Hematopoietic multipotent progenitor cell treated with erythropoietin and hydrocortisone succinate and interleukin-3 and kit ligand, for 15 days (in vitro differentiated cells): ENCODE data around the gene DTNA.

Experiments
- DNase-seq: peaks from one replicate; pipeline ENCODE4 v3.0.0-alpha.2; 2015; ENCODE audit warnings: low spot score

DTNA gene

DNA sequence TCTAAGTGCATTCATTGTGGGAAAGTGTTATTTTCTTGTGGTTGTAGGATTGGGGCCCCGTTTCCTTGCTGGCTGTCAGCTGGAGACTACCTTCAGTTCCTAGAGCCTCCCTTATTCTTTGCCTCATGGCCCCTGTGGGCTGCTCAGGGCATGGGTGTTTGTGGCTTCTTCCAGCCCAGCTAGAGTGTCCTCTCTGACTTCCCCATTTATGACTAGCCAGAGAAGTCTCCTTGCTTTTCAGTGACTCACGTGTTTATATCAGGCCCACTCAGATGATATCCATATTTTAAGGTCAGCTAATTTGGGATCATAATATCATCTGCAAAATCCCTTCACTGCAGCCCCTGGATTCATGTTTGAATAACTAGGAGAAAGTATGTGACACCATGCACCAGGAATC, 62.8 kb downstream of the DTNA start:
- DNase-seq, result no peak

GRCh38 chr18:34773378-34773777, 63.3 kb downstream of the DTNA start:
- no peak for DNase-seq

DNA sequence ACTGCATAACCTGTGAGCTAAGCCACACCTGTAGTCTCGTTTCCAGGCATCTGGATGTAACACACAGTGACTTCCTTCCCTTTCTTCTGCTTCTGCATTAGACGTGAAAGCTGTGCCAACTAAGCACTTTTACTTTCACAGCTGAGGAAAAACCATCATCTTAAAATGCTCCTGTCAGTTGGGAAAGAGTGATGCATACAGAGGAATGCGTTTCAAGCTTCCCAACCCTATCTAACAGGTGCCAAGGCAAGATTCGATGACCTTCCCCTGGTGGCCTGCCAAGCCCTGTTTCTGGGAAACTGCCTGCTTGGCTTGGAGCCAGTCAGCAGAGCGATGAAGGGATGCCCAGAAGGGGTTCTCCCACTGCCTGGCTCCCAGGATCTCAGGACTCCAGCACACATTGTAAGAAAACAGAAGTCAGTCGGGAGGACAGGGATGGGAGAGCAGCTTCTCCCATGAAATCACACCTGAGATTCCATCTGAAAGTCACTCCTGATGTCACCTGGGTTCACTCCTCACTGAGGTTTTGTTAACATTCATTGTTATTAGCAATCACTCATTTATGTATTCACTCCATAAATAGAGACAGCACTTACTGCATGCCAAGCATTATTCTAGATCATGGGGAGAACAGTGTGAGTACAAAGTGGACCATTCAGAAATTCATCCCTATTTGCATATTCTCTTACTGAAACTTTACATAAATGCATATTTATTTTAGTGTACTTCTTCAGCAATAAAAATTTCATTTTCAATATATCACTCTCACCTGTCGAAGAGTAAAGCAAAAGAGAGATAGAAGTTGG, 64.1 kb downstream of the DTNA start:
- no peak for DNase-seq

GRCh38 chr18:34775461-34775860, 65.4 kb downstream of the DTNA start:
- DNase-seq, result no peak

DNA sequence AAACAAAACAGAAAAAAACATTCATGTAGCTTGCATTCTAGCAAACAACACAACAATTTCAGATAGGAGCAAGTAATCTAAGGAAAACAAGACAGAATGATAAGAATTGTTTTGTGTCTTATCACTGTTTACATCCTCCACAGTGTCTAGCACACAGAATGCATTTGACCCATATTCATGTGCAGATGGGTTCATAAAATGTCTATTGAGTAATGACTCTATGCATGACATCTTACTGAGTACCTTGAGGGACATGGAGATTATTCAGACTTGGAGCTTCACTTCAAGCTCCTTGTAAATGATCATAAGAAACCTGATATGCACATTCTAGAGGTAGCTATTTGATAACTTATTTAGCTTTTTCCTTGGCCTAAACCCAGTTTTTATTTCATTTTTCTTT, 69.0 kb downstream of the DTNA start:
- DNase-seq, result no peak

- no peak for DNase-seq
Measured at GRCh38 chr18:34780856-34781255, 70.8 kb downstream of the DTNA start.

DNA sequence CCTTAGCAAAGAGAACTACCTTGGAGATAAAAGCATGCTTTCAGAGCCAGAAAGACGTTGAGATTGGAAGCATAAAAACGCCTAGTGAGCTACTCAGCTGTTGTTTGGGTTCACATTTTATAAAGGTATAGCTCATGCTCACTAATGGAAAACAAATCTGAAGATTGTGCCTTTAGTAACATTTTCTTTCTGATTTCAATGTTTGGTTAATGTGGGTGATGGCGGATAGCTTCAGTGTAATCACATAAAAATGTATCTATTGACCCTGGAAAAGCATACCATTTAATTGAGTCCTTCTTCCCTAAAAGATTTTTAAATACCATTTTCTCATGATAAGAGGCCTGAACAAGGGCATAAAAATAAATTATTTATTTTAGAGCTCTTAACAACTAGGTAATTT, 73.4 kb downstream of the DTNA start:
- DNase-seq, result no peak

DNA sequence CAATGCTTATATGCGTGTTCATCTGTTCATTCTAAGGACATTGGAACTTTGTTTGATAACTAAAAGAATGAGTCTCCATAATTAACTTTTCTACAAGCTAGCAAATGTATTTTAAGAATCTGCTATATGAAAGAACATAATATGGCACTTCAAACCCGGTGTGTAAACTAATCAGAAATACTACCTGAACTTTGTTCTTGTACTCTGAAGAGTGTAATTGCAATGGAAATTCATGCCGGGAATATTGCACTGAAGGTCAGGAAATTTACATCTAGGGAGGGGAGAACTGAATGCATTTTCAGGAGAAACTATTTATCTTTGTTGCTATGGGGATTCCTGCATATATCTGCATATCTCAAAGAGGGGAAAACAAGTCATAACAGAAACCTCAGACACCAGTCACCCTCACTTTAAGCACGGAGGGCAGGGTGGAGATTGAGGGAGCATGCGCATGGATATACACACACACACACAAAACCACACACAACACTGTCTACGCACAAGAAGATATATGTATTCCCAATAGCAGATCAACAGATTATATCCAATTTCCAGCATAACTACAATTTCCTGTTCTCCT, 76.2 kb downstream of the DTNA start:
- DNase-seq, result no peak

GRCh38 chr18:34787931-34788532, 77.9 kb downstream of the DTNA start:
- DNase-seq, result peak; percentile 59

- no peak for DNase-seq
Measured at GRCh38 chr18:34789768-34790344, 79.8 kb downstream of the DTNA start.

DNA sequence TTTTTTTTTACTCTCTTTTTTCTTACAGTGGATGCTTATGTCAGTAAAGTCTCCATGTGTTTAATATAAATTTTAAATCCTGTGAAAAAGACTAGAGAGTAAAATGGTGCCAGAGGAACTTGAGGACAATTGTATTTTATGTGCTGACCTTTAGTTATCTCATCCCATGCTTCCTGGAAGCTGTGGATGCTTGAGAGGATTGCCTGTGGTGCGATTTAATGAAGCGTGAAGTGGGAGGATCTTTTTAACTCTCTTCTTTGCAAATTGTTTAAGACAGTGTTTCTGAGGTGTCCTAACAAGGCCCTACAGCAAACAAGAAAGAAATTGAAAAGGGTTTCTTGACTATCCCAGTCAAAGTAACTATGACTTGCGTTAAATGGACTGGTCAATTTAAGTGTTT, 84.2 kb downstream of the DTNA start:
- no peak for DNase-seq

GRCh38 chr18:34795070-34795732, 85.1 kb downstream of the DTNA start:
- DNase-seq, result no peak

GRCh38 chr18:34796035-34796657, 86.0 kb downstream of the DTNA start:
- no peak for DNase-seq

GRCh38 chr18:34799291-34799690, 89.2 kb downstream of the DTNA start:
- DNase-seq, result no peak

DNA sequence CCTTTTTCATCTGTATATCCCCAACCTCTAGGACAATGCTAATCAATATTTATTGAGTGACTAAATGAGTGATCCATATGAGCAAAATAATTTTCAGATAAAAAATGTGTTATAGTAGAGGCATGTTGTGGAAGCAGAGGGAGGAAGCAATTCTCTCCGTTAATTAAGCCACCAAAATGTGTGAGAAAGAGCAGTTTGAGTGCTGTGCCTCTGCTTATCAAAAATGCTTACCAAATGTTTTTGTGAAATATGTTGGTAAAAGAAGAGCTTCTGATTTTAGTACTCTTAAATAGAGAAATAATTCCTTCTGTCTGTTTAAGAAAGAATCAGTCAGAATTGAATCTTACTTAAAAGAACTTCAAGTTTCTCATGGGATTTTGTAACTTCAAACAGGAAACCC, 90.3 kb downstream of the DTNA start:
- no peak for DNase-seq

DNA sequence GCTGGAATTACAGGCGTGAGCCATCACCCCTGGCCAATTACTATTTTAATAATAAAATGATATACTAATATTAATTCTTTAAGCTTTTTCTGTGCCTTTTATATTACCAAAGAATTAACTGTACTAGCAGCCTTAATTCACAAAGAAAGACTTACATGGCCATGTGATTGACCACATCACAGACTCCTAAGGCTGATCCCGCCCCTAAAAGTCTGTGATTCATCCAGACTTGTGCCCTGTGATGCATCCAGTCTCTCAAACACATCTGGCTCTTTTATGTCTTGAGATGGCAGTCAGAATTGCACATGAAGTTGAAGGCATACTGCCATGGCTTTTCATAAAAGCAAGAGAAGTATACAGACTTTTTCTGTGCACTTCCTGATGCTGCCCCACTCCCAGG, 91.7 kb downstream of the DTNA start:
- no peak for DNase-seq

GRCh38 chr18:34802959-34803358, 92.9 kb downstream of the DTNA start:
- no peak for DNase-seq

DNA sequence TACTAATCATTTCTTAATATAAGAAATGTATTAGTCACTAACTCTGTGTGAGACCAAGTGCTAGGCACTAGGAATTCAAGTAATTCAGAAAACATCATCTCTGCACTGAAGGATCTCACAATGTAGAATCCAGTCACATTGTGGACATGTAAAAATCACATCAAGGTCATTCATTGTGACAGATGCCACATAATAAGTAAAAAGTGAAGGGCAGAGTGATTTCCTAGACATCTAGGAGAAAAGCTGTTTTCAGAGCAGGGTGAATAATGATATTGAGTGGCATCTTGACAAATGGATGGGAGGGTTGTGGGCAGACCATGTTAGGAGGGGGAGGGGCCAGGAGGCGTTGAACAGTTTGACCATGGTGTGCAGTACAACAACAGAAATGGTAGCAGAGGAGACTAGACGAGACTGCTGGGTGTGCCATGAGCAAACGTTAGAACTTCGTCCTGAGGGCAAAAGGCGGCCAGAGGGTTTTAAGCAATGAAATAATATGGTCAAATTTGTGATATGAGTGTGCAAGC, 93.8 kb downstream of the DTNA start:
- DNase-seq, result no peak

DNA sequence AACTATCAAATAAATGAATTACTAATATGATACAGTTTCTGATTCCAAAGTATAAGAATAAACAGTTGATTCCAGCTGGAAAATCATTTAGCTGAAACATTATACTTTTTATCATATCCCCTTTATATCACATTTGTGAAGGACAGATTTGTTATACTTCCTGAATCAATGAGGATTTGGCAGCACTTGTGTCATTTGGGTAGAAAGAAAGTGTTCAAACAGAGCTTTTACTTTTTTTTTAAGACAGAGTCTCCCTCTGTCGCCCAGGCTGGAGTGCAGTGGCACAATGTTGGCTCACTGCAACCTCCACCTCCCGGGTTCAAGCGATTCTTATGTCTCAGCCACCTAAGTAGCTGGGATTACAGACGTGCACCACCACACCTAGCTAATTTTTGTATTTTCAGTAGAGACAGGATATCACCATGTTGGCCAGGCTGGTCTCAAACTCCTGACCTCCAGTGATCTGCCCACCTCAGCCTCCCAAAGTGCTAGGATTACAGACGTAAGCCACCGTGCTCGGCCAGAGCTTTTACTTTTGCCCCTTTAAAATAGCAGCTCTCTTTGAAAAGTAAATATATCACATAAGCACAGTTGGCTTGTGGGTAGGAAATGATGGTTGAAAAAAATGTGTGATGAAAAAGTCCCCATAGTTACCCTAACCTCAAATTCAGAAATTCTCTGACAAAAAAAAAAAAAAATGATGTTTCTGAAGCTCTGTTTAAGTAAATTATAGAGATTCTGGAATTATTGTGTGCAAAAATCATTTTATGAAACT, 95.2 kb downstream of the DTNA start:
- no peak for DNase-seq

GRCh38 chr18:34805878-34806351, 95.8 kb downstream of the DTNA start:
- DNase-seq, result no peak

DNA sequence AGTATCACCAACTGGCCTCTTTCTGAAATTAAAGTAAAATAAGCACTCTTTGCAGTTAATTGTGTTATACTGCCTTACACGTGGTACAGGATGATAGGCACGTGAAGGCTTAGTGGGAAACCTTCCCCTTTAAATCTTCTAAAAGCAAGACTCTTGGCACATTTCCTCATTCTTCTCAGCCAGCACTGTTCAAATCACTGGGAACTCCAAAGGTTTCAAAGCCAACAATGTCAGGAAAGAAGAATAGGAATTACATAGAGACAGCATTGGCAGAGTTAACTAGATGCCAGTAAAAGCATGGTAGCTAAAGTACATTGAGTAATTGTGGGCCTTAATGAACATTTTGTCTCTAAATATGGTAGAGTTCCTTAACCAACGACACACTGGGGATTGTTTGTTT, 96.4 kb downstream of the DTNA start:
- no peak for DNase-seq
